GM12878 (cell line): ENCODE data around the gene WDR19. TPM values are rescaled to one million over a fixed set of nuclear protein-coding genes. Genes with fewer than 3 reads are reported as not detected.

Source experiments
- ATAC-seq: fragments of 200-7000 bp; cut with Tn5 transposase; 3 replicates; pipeline ENCODE4 v1.9.1; 2020; ENCODE audit warnings: mild to moderate bottlenecking, moderate library complexity
- BruUV-seq: library from RNA; stranded (reverse); fragments of 400-500 nt; replicated peaks from 2 replicates; lab custom pipeline; 2021; lab: Mats Ljungman, UMichigan
- CTCF ChIA-PET: fragments of 300-600 bp; sonication (Branson Sonifier 250); formaldehyde crosslinking; extraction: SDS; loops from one replicate; lab custom pipeline; 2021; ENCODE audit warnings: inconsistent platforms; lab: Yijun Ruan, JAX
- POLR2A ChIA-PET: fragments of 350-600 bp; formaldehyde crosslinking; extraction: SDS; loops from one replicate; lab custom pipeline; 2021; ENCODE audit warnings: inconsistent platforms; lab: Charles Lee
- RAD21 ChIA-PET: fragments of 300-600 bp; sonication (Branson Sonifier 250); formaldehyde crosslinking; loops from one replicate; lab custom pipeline; 2023; ENCODE audit warnings: antibody characterized with exemption; ENCODE audit not compliant: unreplicated experiment; lab: Charles Lee
- SMC1A ChIA-PET: fragments of 300-600 bp; sonication (Branson Sonifier 250); formaldehyde crosslinking; loops from one replicate; lab custom pipeline; 2023; ENCODE audit not compliant: unreplicated experiment, uncharacterized antibody; lab: Charles Lee
- DNase-seq: peaks from one replicate; pipeline ENCODE4 v3.0.0-alpha.2; 2011; ENCODE audit warnings: low read depth, low spot score
- FAIRE-seq: peaks from 3 replicates; lab custom pipeline; 2011; peaks lifted over from hg19 to GRCh38; lab: Jason Lieb, UNC
- H2AFZ ChIP-seq: 2 replicates; pipeline ENCODE4 v1.6.0; 2011; ENCODE audit warnings: low read depth, low read length, control low read depth; ENCODE audit not compliant: control insufficient read depth
- H3K27ac ChIP-seq: 2 replicates; pipeline ENCODE4 v1.5.1; 2011; ENCODE audit warnings: control low read depth; ENCODE audit not compliant: control insufficient read depth, insufficient read depth
- H3K27me3 ChIP-seq, 2 experiments: replicated peaks in 1 of 2; 2 replicates each; pipeline versions ENCODE4 v1.6.0 to v1.6.1; 2011; ENCODE audit warnings: low read length in 1 of 2; ENCODE audit not compliant: control insufficient read depth in 2 of 2, insufficient read depth in 2 of 2
- H3K36me3 ChIP-seq, 2 experiments: 2 replicates each; pipeline ENCODE4 v1.5.1; 2011; ENCODE audit warnings: low read length in 1 of 2; ENCODE audit not compliant: control insufficient read depth in 2 of 2, insufficient read depth in 2 of 2
- H3K4me1 ChIP-seq: 2 replicates; pipeline ENCODE4 v1.6.1; 2011; ENCODE audit warnings: mild to moderate bottlenecking, low read length, moderate library complexity, mixed read lengths; ENCODE audit not compliant: control insufficient read depth, insufficient read depth
- H3K4me2 ChIP-seq: 2 replicates; pipeline ENCODE4 v1.6.0; 2011; ENCODE audit warnings: control low read depth; ENCODE audit not compliant: control insufficient read depth, insufficient read depth
- H3K4me3 ChIP-seq: fragments of 200-600 bp; sonication (generic); 2 replicates; pipeline ENCODE4 v1.5.1; 2016
- H3K79me2 ChIP-seq: 2 replicates; pipeline ENCODE4 v1.6.0; 2011; ENCODE audit warnings: low read length; ENCODE audit not compliant: control insufficient read depth, insufficient read depth
- H3K9ac ChIP-seq: 2 replicates; pipeline ENCODE4 v1.8.0; 2011; ENCODE audit warnings: low read length, control low read depth, mixed read lengths; ENCODE audit not compliant: control insufficient read depth, insufficient read depth
- H3K9me3 ChIP-seq: replicated peaks from 3 replicates; pipeline ENCODE4 v1.5.1; 2011; ENCODE audit warnings: mild to moderate bottlenecking, low read length; ENCODE audit not compliant: control insufficient read depth, insufficient read depth
- H4K20me1 ChIP-seq: 2 replicates; pipeline ENCODE4 v1.6.0; 2011; ENCODE audit not compliant: control insufficient read depth, insufficient read depth
- EP300 ChIP-seq, 2 experiments: fragments of 150-350 bp in 1 of 2; IDR thresholded peaks; 2 replicates each; pipeline ENCODE4 v1.6.1; 2011 to 2012; ENCODE audit warnings: low read depth in 2 of 2, low read length in 2 of 2, borderline replicate concordance in 1 of 2, improper control_type of control experiment in 1 of 2, inconsistent platforms in 1 of 2; ENCODE audit not compliant: control insufficient read depth in 1 of 2
- HCFC1 ChIP-seq: fragments of 150-350 bp; IDR thresholded peaks from 2 replicates; pipeline ENCODE4 v1.6.1; 2014; ENCODE audit warnings: low read length
- HDAC2 ChIP-seq: fragments of 200-600 bp; sonication (generic); IDR thresholded peaks from 2 replicates; pipeline ENCODE4 v1.6.1; 2017
- HDGF ChIP-seq: fragments of 450-650 bp; IDR thresholded peaks from 2 replicates; pipeline ENCODE4 v1.6.1; 2016; ENCODE audit warnings: antibody characterized with exemption
- IKZF2 ChIP-seq, 2 experiments: fragments of 450-650 bp; IDR thresholded peaks; 2 replicates each; pipeline ENCODE4 v1.6.1; 2017; ENCODE audit warnings: mild to moderate bottlenecking in 2 of 2, moderate library complexity in 2 of 2
- JUNB ChIP-seq: IDR thresholded peaks from 2 replicates; pipeline ENCODE4 v1.6.1; 2016; ENCODE audit warnings: antibody characterized with exemption, mild to moderate bottlenecking
- KLF5 ChIP-seq: fragments of 450-650 bp; IDR thresholded peaks from 2 replicates; pipeline ENCODE4 v1.6.1; 2014; ENCODE audit warnings: mild to moderate bottlenecking; ENCODE audit not compliant: partially characterized antibody
- NFXL1 ChIP-seq: fragments of 450-650 bp; IDR thresholded peaks from 2 replicates; pipeline ENCODE4 v1.6.1; 2017; ENCODE audit warnings: antibody characterized with exemption, mild to moderate bottlenecking, borderline replicate concordance
- POU2F2 ChIP-seq: IDR thresholded peaks from 3 replicates; pipeline ENCODE4 v1.6.1; 2011; ENCODE audit warnings: low read depth, mild to moderate bottlenecking, low read length, borderline replicate concordance
- RB1 ChIP-seq: fragments of 450-650 bp; formaldehyde crosslinking; IDR thresholded peaks from 2 replicates; pipeline ENCODE4 v1.6.1; 2017; ENCODE audit warnings: mild to moderate bottlenecking, borderline replicate concordance
- RCOR1 ChIP-seq: conservative IDR thresholded peaks from 2 replicates; pipeline ENCODE4 v1.6.1; 2012; ENCODE audit warnings: low read depth, low read length, improper control_type of control experiment
- SREBF1 ChIP-seq: IDR thresholded peaks from 2 replicates; pipeline ENCODE4 v1.6.1; 2012; ENCODE audit warnings: mild to moderate bottlenecking, low read length
- ZNF24 ChIP-seq: fragments of 450-650 bp; IDR thresholded peaks from 2 replicates; pipeline ENCODE4 v1.6.1; 2017; ENCODE audit warnings: antibody characterized with exemption, mild to moderate bottlenecking
- in situ Hi-C: fragments of 300-500 bp; cut with MboI; formaldehyde crosslinking; loops from 9 replicates; pipeline ENCODE4 v1.14.3; 2018; ENCODE audit warnings: mixed read lengths
- intact Hi-C: fragments of 100-400 bp; cut with micrococcal nuclease; formaldehyde crosslinking; loops from one replicate; pipeline ENCODE4 v1.14.2; 2022; ENCODE audit not compliant: unreplicated experiment
- polyA plus RNA-seq, 11 experiments: library from polyadenylated mRNA; depleted of rRNA in 4 of 11; unstranded in 6 of 11; stranded (reverse) in 5 of 11; fragments of >200 nt; fragmentation: Nextera tagmentation in 4 of 11; fragmentation: Illumina TruSeq in 1 of 11; extraction: Ambion mirVana in 4 of 11; extraction: Trizol in 1 of 11; gene quantifications; 1 replicate in 1 of 11; 2 replicates in 10 of 11; pipeline versions ENCODE4 v1.2.1 to v1.2.3, GENCODE V29; 2011 to 2016; ENCODE audit warnings: inconsistent platforms in 2 of 11, missing spikeins in 2 of 11, low read depth in 1 of 11
- total RNA-seq, 4 experiments: library from RNA; depleted of rRNA in 3 of 4; stranded (reverse); fragments of >200 nt in 3 of 4; fragmentation: Illumina TruSeq in 1 of 4; extraction: Trizol in 1 of 4; gene quantifications; 2 replicates each; pipeline versions ENCODE4 v1.2.1 to v1.2.3, GENCODE V29; 2013 to 2021
- TF ChIP-seq, protein P1 (sequence below): fragments of 450-650 bp; formaldehyde crosslinking; IDR thresholded peaks from 2 replicates; pipeline ENCODE4 v1.4.0; 2022; ENCODE audit warnings: mild to moderate bottlenecking, moderate library complexity
- TF ChIP-seq, protein P2 (sequence below): IDR thresholded peaks from 2 replicates; pipeline ENCODE4 v1.6.1; 2012; ENCODE audit warnings: mild to moderate bottlenecking, low read depth, low read length
- TF ChIP-seq, protein P3 (sequence below): fragments of 450-650 bp; IDR thresholded peaks from 2 replicates; pipeline ENCODE4 v1.6.1; 2018; ENCODE audit warnings: borderline replicate concordance, mild to moderate bottlenecking; ENCODE audit not compliant: partially characterized antibody

WDR19 gene
- total and polyA plus RNA-seq, 10 of the 15 experiments (the other 5 are each of a cell fraction or from before 2014, with no cell fraction given): 3.5 to 15.4 (median 7.3) TPM

GRCh38 chr4:39170301-39170700 lies 12.0 kb upstream of the WDR19 start (continued):
- TF ChIP-seq, protein P1, sequence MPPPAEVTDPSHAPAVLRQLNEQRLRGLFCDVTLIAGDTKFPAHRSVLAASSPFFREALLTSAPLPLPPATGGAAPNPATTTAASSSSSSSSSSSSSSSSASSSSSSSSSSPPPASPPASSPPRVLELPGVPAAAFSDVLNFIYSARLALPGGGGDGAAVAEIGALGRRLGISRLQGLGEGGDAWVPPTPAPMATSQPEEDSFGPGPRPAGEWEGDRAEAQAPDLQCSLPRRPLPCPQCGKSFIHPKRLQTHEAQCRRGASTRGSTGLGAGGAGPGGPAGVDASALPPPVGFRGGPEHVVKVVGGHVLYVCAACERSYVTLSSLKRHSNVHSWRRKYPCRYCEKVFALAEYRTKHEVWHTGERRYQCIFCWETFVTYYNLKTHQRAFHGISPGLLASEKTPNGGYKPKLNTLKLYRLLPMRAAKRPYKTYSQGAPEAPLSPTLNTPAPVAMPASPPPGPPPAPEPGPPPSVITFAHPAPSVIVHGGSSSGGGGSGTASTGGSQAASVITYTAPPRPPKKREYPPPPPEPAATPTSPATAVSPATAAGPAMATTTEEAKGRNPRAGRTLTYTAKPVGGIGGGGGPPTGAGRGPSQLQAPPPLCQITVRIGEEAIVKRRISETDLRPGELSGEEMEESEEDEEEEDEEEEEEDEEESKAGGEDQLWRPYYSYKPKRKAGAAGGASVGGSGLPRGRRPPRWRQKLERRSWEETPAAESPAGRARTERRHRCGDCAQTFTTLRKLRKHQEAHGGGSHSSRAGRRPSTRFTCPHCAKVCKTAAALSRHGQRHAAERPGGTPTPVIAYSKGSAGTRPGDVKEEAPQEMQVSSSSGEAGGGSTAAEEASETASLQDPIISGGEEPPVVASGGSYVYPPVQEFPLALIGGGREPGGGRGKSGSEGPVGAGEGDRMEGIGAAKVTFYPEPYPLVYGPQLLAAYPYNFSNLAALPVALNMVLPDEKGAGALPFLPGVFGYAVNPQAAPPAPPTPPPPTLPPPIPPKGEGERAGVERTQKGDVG (CRISPR knock-in tag): no peak
- no peak for TF ChIP-seq HDAC2

DNA sequence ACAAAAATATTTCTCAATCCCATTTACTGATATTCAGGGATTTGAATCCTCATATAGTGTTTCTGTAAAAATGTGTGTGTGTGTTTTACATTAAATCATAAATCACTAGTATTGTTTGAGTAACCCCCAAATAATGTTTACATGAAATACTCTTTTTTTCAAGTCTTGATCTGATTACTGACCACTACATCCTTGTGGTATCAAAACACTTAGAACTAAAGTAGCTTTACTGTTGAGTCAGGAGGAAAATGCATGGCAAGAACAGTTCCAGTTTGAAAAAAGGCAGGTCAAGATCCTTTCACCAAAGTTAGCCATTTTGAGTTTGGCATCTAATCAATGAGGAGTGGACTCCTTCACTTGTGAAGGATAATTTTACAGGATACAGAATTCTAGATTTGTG lies 3.6 kb upstream of the WDR19 start:
- SMC1A ChIA-PET: interaction anchor here (0.6 to 2.0 kb wide), 4 partner anchors 10 to 274 kb away, joined by 3 to 5 read pairs (median 4); no protein-coding TSS in a partner anchor
- ATAC-seq: no peak
- DNase-seq: no peak
- no peaks in the 10 kb centered on the region for H3K27me3 ChIP-seq
- FAIRE-seq: no peak
- H3K4me2 ChIP-seq: no peak overlapping the region
- no TSS peak for BruUV-seq
- RAD21 ChIA-PET: interaction anchor here (1.1 kb wide), 1 partner anchor 175 kb away, joined by 5 read pairs; no protein-coding TSS in a partner anchor
- no peak overlapping the region for H3K9ac ChIP-seq
- H3K4me3 ChIP-seq: no peak overlapping the region
- CTCF ChIA-PET: no interaction called here
- intact Hi-C loops (no loop called here), in situ Hi-C loops (no loop called here)
- H4K20me1 ChIP-seq: no peaks in the 10 kb centered on the region
- H3K4me1 ChIP-seq: peaks cover 3% of the 10 kb centered on the region; the same call in 1 of the 2 replicates
- H3K79me2 ChIP-seq: no peaks in the 10 kb centered on the region
- no peaks in the 10 kb centered on the region for H3K36me3 ChIP-seq
- H3K27ac ChIP-seq: no peak overlapping the region
- no peaks in the 10 kb centered on the region for H3K9me3 ChIP-seq
- no peak overlapping the region for H2AFZ ChIP-seq
- POLR2A ChIA-PET: no interaction called here
- TF ChIP-seq EP300 (IDR thresholded peaks at IDR 0.05; ENCODE audit: borderline replicate concordance in 1 of 2, control insufficient read depth in 1 of 2, low read depth in 2 of 2, low read length in 2 of 2): no peak
- TF ChIP-seq JUNB: no peak
- TF ChIP-seq RB1: no peak
- TF ChIP-seq HCFC1: no peak
- no peak for TF ChIP-seq KLF5
- no peak for TF ChIP-seq NFXL1
- TF ChIP-seq RCOR1: no peak
- TF ChIP-seq HDGF: no peak
- no peak for TF ChIP-seq ZNF24
- TF ChIP-seq, protein P2, sequence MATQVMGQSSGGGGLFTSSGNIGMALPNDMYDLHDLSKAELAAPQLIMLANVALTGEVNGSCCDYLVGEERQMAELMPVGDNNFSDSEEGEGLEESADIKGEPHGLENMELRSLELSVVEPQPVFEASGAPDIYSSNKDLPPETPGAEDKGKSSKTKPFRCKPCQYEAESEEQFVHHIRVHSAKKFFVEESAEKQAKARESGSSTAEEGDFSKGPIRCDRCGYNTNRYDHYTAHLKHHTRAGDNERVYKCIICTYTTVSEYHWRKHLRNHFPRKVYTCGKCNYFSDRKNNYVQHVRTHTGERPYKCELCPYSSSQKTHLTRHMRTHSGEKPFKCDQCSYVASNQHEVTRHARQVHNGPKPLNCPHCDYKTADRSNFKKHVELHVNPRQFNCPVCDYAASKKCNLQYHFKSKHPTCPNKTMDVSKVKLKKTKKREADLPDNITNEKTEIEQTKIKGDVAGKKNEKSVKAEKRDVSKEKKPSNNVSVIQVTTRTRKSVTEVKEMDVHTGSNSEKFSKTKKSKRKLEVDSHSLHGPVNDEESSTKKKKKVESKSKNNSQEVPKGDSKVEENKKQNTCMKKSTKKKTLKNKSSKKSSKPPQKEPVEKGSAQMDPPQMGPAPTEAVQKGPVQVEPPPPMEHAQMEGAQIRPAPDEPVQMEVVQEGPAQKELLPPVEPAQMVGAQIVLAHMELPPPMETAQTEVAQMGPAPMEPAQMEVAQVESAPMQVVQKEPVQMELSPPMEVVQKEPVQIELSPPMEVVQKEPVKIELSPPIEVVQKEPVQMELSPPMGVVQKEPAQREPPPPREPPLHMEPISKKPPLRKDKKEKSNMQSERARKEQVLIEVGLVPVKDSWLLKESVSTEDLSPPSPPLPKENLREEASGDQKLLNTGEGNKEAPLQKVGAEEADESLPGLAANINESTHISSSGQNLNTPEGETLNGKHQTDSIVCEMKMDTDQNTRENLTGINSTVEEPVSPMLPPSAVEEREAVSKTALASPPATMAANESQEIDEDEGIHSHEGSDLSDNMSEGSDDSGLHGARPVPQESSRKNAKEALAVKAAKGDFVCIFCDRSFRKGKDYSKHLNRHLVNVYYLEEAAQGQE: no peak
- no peak for TF ChIP-seq POU2F2
- TF ChIP-seq, protein P3, sequence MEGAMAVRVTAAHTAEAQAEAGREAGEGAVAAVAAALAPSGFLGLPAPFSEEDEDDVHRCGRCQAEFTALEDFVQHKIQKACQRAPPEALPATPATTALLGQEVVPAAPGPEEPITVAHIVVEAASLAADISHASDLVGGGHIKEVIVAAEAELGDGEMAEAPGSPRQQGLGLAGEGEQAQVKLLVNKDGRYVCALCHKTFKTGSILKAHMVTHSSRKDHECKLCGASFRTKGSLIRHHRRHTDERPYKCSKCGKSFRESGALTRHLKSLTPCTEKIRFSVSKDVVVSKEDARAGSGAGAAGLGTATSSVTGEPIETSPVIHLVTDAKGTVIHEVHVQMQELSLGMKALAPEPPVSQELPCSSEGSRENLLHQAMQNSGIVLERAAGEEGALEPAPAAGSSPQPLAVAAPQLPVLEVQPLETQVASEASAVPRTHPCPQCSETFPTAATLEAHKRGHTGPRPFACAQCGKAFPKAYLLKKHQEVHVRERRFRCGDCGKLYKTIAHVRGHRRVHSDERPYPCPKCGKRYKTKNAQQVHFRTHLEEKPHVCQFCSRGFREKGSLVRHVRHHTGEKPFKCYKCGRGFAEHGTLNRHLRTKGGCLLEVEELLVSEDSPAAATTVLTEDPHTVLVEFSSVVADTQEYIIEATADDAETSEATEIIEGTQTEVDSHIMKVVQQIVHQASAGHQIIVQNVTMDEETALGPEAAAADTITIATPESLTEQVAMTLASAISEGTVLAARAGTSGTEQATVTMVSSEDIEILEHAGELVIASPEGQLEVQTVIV: no peak
- no peak for TF ChIP-seq IKZF2 (IDR thresholded peaks at IDR 0.05)
- TF ChIP-seq SREBF1: no peak
